Mesenchymal stem cell (in vitro differentiated cells and primary cell): Measurements from ENCODE around the gene DNAI7.

Experiments
- DNase-seq: peaks from one replicate; pipeline ENCODE4 v3.0.0-alpha.2; 2013
- H2AFZ ChIP-seq: one replicate; pipeline ENCODE4 v1.6.1; 2013; ENCODE audit warnings: low read depth, mild to moderate bottlenecking, control low read depth, inconsistent platforms, low read length, moderate library complexity
- H2AK5ac ChIP-seq: 2 replicates; pipeline ENCODE4 v1.6.1; 2013; ENCODE audit warnings: low read length, moderate library complexity, mild to moderate bottlenecking, inconsistent platforms; ENCODE audit not compliant: severe bottlenecking
- H2BK120ac ChIP-seq: one replicate; pipeline ENCODE4 v1.6.1; 2013; ENCODE audit warnings: low read depth, mild to moderate bottlenecking, inconsistent platforms, low read length, moderate library complexity
- H2BK12ac ChIP-seq, 2 experiments: one replicate each; pipeline ENCODE4 v1.6.1; 2013; ENCODE audit warnings: inconsistent platforms in 2 of 2, low read length in 2 of 2, mild to moderate bottlenecking in 2 of 2, moderate library complexity in 2 of 2, control low read depth in 1 of 2
- H2BK15ac ChIP-seq: one replicate; pipeline ENCODE4 v1.6.1; 2013; ENCODE audit warnings: mild to moderate bottlenecking, low read depth, inconsistent platforms; ENCODE audit not compliant: poor library complexity, severe bottlenecking
- H2BK5ac ChIP-seq: 2 replicates; pipeline ENCODE4 v1.6.1; 2013; ENCODE audit warnings: low read depth, mild to moderate bottlenecking, low read length, control low read depth, inconsistent platforms; ENCODE audit not compliant: poor library complexity, severe bottlenecking
- H3K14ac ChIP-seq, 2 experiments: one replicate each; pipeline ENCODE4 v1.6.1; 2013; ENCODE audit warnings: inconsistent platforms in 2 of 2, low read length in 2 of 2, control low read depth in 1 of 2, mild to moderate bottlenecking in 1 of 2, moderate library complexity in 1 of 2
- H3K18ac ChIP-seq, 2 experiments: one replicate each; pipeline ENCODE4 v1.6.1; 2013; ENCODE audit warnings: inconsistent platforms in 2 of 2, low read length in 2 of 2, control low read depth in 1 of 2, low read depth in 1 of 2, mild to moderate bottlenecking in 1 of 2
- H3K23ac ChIP-seq, 2 experiments: one replicate each; pipeline ENCODE4 v1.6.1; 2013; ENCODE audit warnings: inconsistent platforms in 2 of 2, low read length in 2 of 2, mild to moderate bottlenecking in 2 of 2, moderate library complexity in 2 of 2, control low read depth in 1 of 2
- H3K27ac ChIP-seq: 2 replicates; pipeline ENCODE4 v1.5.1; 2013; ENCODE audit warnings: mild to moderate bottlenecking, moderate library complexity, low read length, control low read depth, inconsistent platforms; ENCODE audit not compliant: poor library complexity, severe bottlenecking
- H3K27me3 ChIP-seq, 2 experiments: 2 replicates each; pipeline versions ENCODE4 v1.6.1 to v1.7.0; 2013; ENCODE audit warnings: low read length in 2 of 2, mild to moderate bottlenecking in 2 of 2, moderate library complexity in 2 of 2, control low read depth in 1 of 2, inconsistent platforms in 1 of 2; ENCODE audit not compliant: control insufficient read depth in 1 of 2, insufficient read depth in 1 of 2
- H3K36me3 ChIP-seq, 2 experiments: 2 replicates each; pipeline versions ENCODE4 v1.6.1 to v1.7.0; 2013; ENCODE audit warnings: low read length in 2 of 2, control low read depth in 1 of 2, inconsistent platforms in 1 of 2, low read depth in 1 of 2, mild to moderate bottlenecking in 1 of 2; ENCODE audit not compliant: insufficient read depth in 2 of 2, control insufficient read depth in 1 of 2
- H3K4ac ChIP-seq, 2 experiments: one replicate each; pipeline ENCODE4 v1.6.1; 2013; ENCODE audit warnings: inconsistent platforms in 2 of 2, low read length in 2 of 2, mild to moderate bottlenecking in 2 of 2, moderate library complexity in 2 of 2, control low read depth in 1 of 2, low read depth in 1 of 2
- H3K4me1 ChIP-seq: 2 replicates; pipeline ENCODE4 v1.6.1; 2013; ENCODE audit warnings: low read depth, low read length, control low read depth; ENCODE audit not compliant: control insufficient read depth, insufficient read depth
- H3K4me2 ChIP-seq: 2 replicates; pipeline ENCODE4 v1.6.1; 2013; ENCODE audit warnings: low read length, mild to moderate bottlenecking, inconsistent platforms; ENCODE audit not compliant: poor library complexity, severe bottlenecking
- H3K4me3 ChIP-seq, 2 experiments: 2 replicates each; pipeline versions ENCODE4 v1.5.1 to v1.7.0; 2013; ENCODE audit warnings: low read length in 2 of 2, mild to moderate bottlenecking in 2 of 2, control low read depth in 1 of 2, low read depth in 1 of 2; ENCODE audit not compliant: insufficient read depth in 1 of 2
- H3K79me1 ChIP-seq: replicated peaks from 2 replicates; pipeline ENCODE4 v1.6.1; 2013; ENCODE audit warnings: mild to moderate bottlenecking, control low read depth, low read length, inconsistent platforms; ENCODE audit not compliant: poor library complexity, severe bottlenecking
- H3K9ac ChIP-seq: 2 replicates; pipeline ENCODE4 v1.7.0; 2013; ENCODE audit warnings: mild to moderate bottlenecking, low read length, moderate library complexity
- H3K9me3 ChIP-seq: 2 replicates; pipeline ENCODE4 v1.7.0; 2013; ENCODE audit warnings: mild to moderate bottlenecking, low read length; ENCODE audit not compliant: control insufficient read depth
- H4K8ac ChIP-seq: one replicate; pipeline ENCODE4 v1.6.1; 2013; ENCODE audit warnings: inconsistent platforms, mild to moderate bottlenecking, low read length, moderate library complexity
- H4K91ac ChIP-seq: one replicate; pipeline ENCODE4 v1.6.1; 2013; ENCODE audit warnings: mild to moderate bottlenecking, low read length, inconsistent platforms
- WGBS: methylation state at CpG from one replicate; pipeline ENCODE4 v1.1.7; 2013; ENCODE audit warnings: mixed read lengths; 5-methylcytosine and 5-hydroxymethylcytosine counted together

DNAI7 gene

GRCh38 chr12:25200703-25201102 is 5.7 kb upstream of the DNAI7 start:
- Histone ChIP-seq H3K9ac (no peak overlapping the region), H3K23ac (no peak overlapping the region), H3K79me1 (peaks cover 25% of the 10 kb centered on the region), H3K4ac (no peak overlapping the region), H2BK12ac (no peak overlapping the region), H3K36me3 (peaks cover 0 to 30% of the 10 kb centered on the region in 2 experiments), H2BK120ac (no peak overlapping the region), H2BK5ac (no peak overlapping the region), H4K8ac (no peak overlapping the region), H2BK15ac (no peak overlapping the region), H2AFZ (no peak overlapping the region), H3K27me3 (no peaks in the 10 kb centered on the region), H3K9me3 (no peaks in the 10 kb centered on the region), H2AK5ac (no peak overlapping the region), H3K4me1 (no peaks in the 10 kb centered on the region), H3K27ac (peak overlapping the region; percentile 60), H3K4me2 (no peak overlapping the region), H3K4me3 (no peak overlapping the region), H4K91ac (no peak overlapping the region), H3K14ac (no peak overlapping the region), H3K18ac (no peak overlapping the region)
- WGBS, result 97% methylated on average over 1 of the region's 1 CpG
- DNase-seq, result peak; percentile 24

- H3K27me3 ChIP-seq, result no peaks in the 10 kb centered on the region
- H2BK5ac ChIP-seq, result no peak overlapping the region
- H3K4ac ChIP-seq, result no peak overlapping the region
- H4K91ac ChIP-seq, result no peak overlapping the region
- no peak overlapping the region for H2AFZ ChIP-seq
- H3K27ac ChIP-seq, result no peak overlapping the region
- no peak overlapping the region for H2BK15ac ChIP-seq
- H3K9ac ChIP-seq, result no peak overlapping the region
- no peak overlapping the region for H2BK120ac ChIP-seq
- peaks cover 2% of the 10 kb centered on the region for H3K4me1 ChIP-seq
- no peak for DNase-seq
- H3K9me3 ChIP-seq, result no peaks in the 10 kb centered on the region
- H3K4me3 ChIP-seq, result no peak overlapping the region
- H2AK5ac ChIP-seq, result no peak overlapping the region
- 94% methylated on average over 1 of the region's 2 CpGs for WGBS
- H3K4me2 ChIP-seq, result no peak overlapping the region
- no peak overlapping the region for H3K23ac ChIP-seq
- H3K14ac ChIP-seq, result no peak overlapping the region
- no peak overlapping the region for H2BK12ac ChIP-seq
- no peak overlapping the region for H4K8ac ChIP-seq
- H3K79me1 ChIP-seq, result peaks cover 22% of the 10 kb centered on the region
- H3K36me3 ChIP-seq, result peaks cover 0 to 2% of the 10 kb centered on the region in 2 experiments
- no peak overlapping the region for H3K18ac ChIP-seq
Observed at GRCh38 chr12:25197608-25198007, 2.6 kb upstream of the DNAI7 start.

DNA sequence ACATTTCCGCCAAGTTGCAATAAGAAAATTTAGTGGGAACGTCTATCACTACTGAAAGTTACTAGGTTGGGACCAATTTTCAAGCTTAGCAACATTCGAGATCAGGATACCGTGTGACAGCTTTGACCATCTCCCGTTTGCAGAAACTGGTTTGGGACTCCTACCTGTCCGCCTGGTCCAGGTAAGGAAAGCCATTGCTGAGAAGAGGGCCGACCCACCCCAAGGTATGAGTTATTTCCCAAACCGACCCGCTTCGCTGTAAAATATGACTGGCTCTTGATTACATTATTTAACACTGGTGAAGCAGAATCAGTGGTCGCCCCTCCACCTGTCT is 271 bp downstream of the DNAI7 start:
- H2BK5ac ChIP-seq, result no peak overlapping the region
- H2AK5ac ChIP-seq, result no peak overlapping the region
- H4K91ac ChIP-seq, result no peak overlapping the region
- H3K4me3 ChIP-seq, result peak overlapping the region; percentile 49 to 94
- no peak overlapping the region for H3K14ac ChIP-seq
- peaks cover 13% of the 10 kb centered on the region for H3K79me1 ChIP-seq
- no peak overlapping the region for H3K4ac ChIP-seq
- H3K27ac ChIP-seq, result no peak overlapping the region
- peaks cover 4% of the 10 kb centered on the region for H3K4me1 ChIP-seq
- H3K27me3 ChIP-seq, result no peaks in the 10 kb centered on the region
- H3K18ac ChIP-seq, result no peak overlapping the region
- no peaks in the 10 kb centered on the region for H3K9me3 ChIP-seq
- no peak overlapping the region for H2BK12ac ChIP-seq
- no peaks in the 10 kb centered on the region for H3K36me3 ChIP-seq
- 23% methylated on average over 11 of the region's 11 CpGs for WGBS
- H3K4me2 ChIP-seq, result peak overlapping the region; percentile 84
- no peak overlapping the region for H3K23ac ChIP-seq
- no peak overlapping the region for H2BK15ac ChIP-seq
- H3K9ac ChIP-seq, result peak overlapping the region; percentile 99
- no peak overlapping the region for H2BK120ac ChIP-seq
- no peak for DNase-seq
- no peak overlapping the region for H2AFZ ChIP-seq
- H4K8ac ChIP-seq, result no peak overlapping the region

- Histone ChIP-seq H3K27ac (no peak overlapping the region), H2BK5ac (no peak overlapping the region)
- no CpG with 5 or more reads among the region's 1 CpG for WGBS
Observed at GRCh38 chr12:25194214-25194613, 746 bp downstream of the DNAI7 start.

More at GRCh38 chr12:25194214-25194613, 746 bp downstream of the DNAI7 start:
- peak overlapping the region in 1 of 2 experiments; percentile 94 for H3K4me3 ChIP-seq
- H3K4ac ChIP-seq, result no peak overlapping the region
- no peak overlapping the region for H3K23ac ChIP-seq
- no peak overlapping the region for H3K14ac ChIP-seq
- H2BK120ac ChIP-seq, result no peak overlapping the region
- H3K18ac ChIP-seq, result no peak overlapping the region
- H3K4me2 ChIP-seq, result no peak overlapping the region
- no peaks in the 10 kb centered on the region for H3K9me3 ChIP-seq
- DNase-seq, result peak; percentile 10
- peaks cover 12% of the 10 kb centered on the region for H3K79me1 ChIP-seq
- H3K9ac ChIP-seq, result peak overlapping the region; percentile 99
- no peak overlapping the region for H4K8ac ChIP-seq
- no peak overlapping the region for H2BK12ac ChIP-seq
- no peak overlapping the region for H4K91ac ChIP-seq
- H3K36me3 ChIP-seq, result no peaks in the 10 kb centered on the region
- H2BK15ac ChIP-seq, result no peak overlapping the region
- no peak overlapping the region for H2AFZ ChIP-seq
- no peaks in the 10 kb centered on the region for H3K27me3 ChIP-seq
- H3K4me1 ChIP-seq, result peaks cover 4% of the 10 kb centered on the region
- H2AK5ac ChIP-seq, result no peak overlapping the region
